Heart right ventricle (tissue), 16 donors: ENCODE results near the gene CSRP1. TPM values are rescaled to one million over a fixed set of nuclear protein-coding genes. Genes with fewer than 3 reads are reported as not detected.

Source experiments
- ATAC-seq, 8 donors: fragments of 200-7000 bp; cut with Tn5 transposase; one replicate each; pipeline ENCODE4 v1.9.1; 2020; ENCODE audit warnings: mild to moderate bottlenecking in 8 of 8, moderate library complexity in 8 of 8, moderate number of reproducible peaks in 1 of 8
- DNase-seq, 2 donors: peaks; one replicate each; pipeline ENCODE4 v3.0.0-alpha.2; 2020
- H3K27ac ChIP-seq, 10 donors: fragments of 200-600 bp; sonication (generic) in 2 of 10; one replicate each; pipeline versions ENCODE4 v1.5.0 to v1.8.0; 2020 to 2022; ENCODE audit warnings: mild to moderate bottlenecking in 3 of 10
- H3K27me3 ChIP-seq, 7 donors: fragments of 200-600 bp; one replicate each; pipeline ENCODE4 v1.8.0; 2021 to 2022; ENCODE audit warnings: mild to moderate bottlenecking in 2 of 7
- H3K36me3 ChIP-seq, 9 donors: fragments of 200-600 bp; sonication (generic) in 1 of 9; one replicate each; pipeline versions ENCODE4 v1.5.0 to v1.8.0; 2020 to 2022; ENCODE audit warnings: mild to moderate bottlenecking in 2 of 9
- H3K4me1 ChIP-seq, 9 donors: fragments of 200-600 bp; sonication (generic) in 1 of 9; one replicate each; pipeline versions ENCODE4 v1.5.0 to v1.8.0; 2020 to 2022; ENCODE audit warnings: mild to moderate bottlenecking in 4 of 9
- H3K4me3 ChIP-seq, 10 donors: fragments of 200-600 bp; sonication (generic) in 2 of 10; one replicate each; pipeline versions ENCODE4 v1.5.0 to v1.8.0; 2020 to 2022; ENCODE audit warnings: mild to moderate bottlenecking in 7 of 10, moderate library complexity in 2 of 10
- H3K9me3 ChIP-seq, 11 donors: fragments of 200-600 bp in 10 of 11; sonication (generic) in 2 of 11; one replicate each; pipeline versions ENCODE4 v1.5.0 to v1.8.0; 2013 to 2022; ENCODE audit warnings: mild to moderate bottlenecking in 2 of 11, control low read depth in 1 of 11, moderate library complexity in 1 of 11
- CTCF ChIP-seq, 9 donors: fragments of 200-600 bp; sonication (generic) in 2 of 9; IDR thresholded peaks; one replicate each; pipeline versions ENCODE4 v1.5.0 to v1.8.0; 2021 to 2022; ENCODE audit warnings: antibody characterized with exemption in 9 of 9, mild to moderate bottlenecking in 5 of 9, moderate library complexity in 1 of 9
- WGBS, 2 donors: extraction: QIAGEN DNeasy Blood & Tissue Kit; methylation state at CpG; one replicate each; pipeline ENCODE4 v1.1.7; 2013; ENCODE audit warnings: inconsistent platforms in 1 of 2; 5-methylcytosine and 5-hydroxymethylcytosine counted together
- intact Hi-C, 10 donors: fragments of 100-400 bp; cut with DNase I; formaldehyde crosslinking; loops; one replicate each; pipeline versions ENCODE4 v1.11.1 to v1.14.2; 2022
- polyA plus RNA-seq, 2 donors: library from polyadenylated mRNA; stranded (reverse); fragments of 200-250 nt; gene quantifications; one replicate each; pipeline ENCODE4 v1.2.3, GENCODE V29; 2013
- total RNA-seq, 10 donors: library from RNA; stranded (reverse); fragmentation: NEBNext Ultra II Directional in 3 of 10; extraction: Animal tissue kit (Norgen Biotek cat#: 25700) in 3 of 10; gene quantifications; one replicate each; pipeline versions ENCODE4 v1.2.1 to v1.2.4, GENCODE V29; 2021 to 2023
- donor health status: Arrhythmogenic right ventricular cardiomyopathy.
- donor health status: ischemic (EF 13 %, LVEDD 7.1; RV severe dilation, severe dysfunction).
- donor health status: healthy with polysubstance abuse.
- donor health status: DM: no; HTN: yes; CAD: no.
- donor health status: DM: no; HTN: no; CAD: no.
- donor health status: ischemic (EF 25% LVEDD 6.9; RV normal size, moderate dysfunction).
- donor health status: ischemic (EF 25% LVEDD 5.7; RV mildly dilated, moderate dysfunction).
- donor health status: healthy.
- donor health status: DM: yes; HTN: yes; CAD: no.
- donor health status: Ischemic cardiomyopathy.
- donor health status: ischemic (EF 35%, LVEDD 5.7; RV mildly dilated, moderate dysfunction).
- donor health status: nonischemic (EF 11% LVEDD 7.7; RV severe dilation, severe dysfunction).
- donor health status: DM: yes; HTN: yes; CAD: no.
- donor health status: PGD.
- donor health status: ischemic (EF 29% LVEDD 5.4; RV normal size, mild dysfunction).
- donor health status: nonischemic (EF 23%, LVEDD 6.1; RV moderate dilation, normal function).

Gene CSRP1
- total and polyA plus RNA-seq, 12 donors: 48.1 to 104 (median 67.7) TPM

DNA sequence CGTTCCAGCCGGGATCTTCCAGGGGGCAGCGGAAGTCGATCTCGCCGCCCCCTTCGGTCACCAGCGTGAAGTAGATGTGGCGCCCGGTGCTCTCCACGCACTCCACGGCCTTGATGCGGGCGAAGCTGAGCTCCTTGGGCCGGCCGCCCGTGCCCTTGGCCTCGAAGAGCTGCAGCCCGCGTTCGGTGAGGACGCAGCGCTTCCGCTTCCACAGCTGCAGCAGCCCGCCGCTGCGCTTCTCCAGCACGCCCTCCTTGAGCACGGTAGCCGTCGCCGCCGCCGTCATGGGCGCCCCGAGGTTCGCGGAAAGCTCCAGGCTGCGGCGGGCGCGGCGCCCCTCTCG, 38.5 kb downstream of the CSRP1 start:
- H3K4me3 ChIP-seq: peak overlapping the region; percentile 65 to 99 (median 84)
- peaks cover 0 to 41% (median 24%) of the 10 kb centered on the region in 9 donors for H3K4me1 ChIP-seq
- peaks cover 0 to 26% (median 19%) of the 10 kb centered on the region in 9 donors for H3K36me3 ChIP-seq
- DNase-seq (peak in 1 of 2 donors; percentile 57), ATAC-seq (peak in 7 of 8 donors; percentile 9 to 43 (median 32))
- H3K9me3 ChIP-seq: no peaks in the 10 kb centered on the region
- peak overlapping the region; percentile 84 to 97 (median 94) for H3K27ac ChIP-seq
- TF ChIP-seq CTCF (IDR thresholded peaks at IDR 0.05): no peak
- intact Hi-C loops: loop anchor here in 1 of 10 donors (2.0 kb wide), 1 partner anchor 18 kb away; no protein-coding TSS in a partner anchor
- peaks cover 0 to 25% (median 0%) of the 10 kb centered on the region in 7 donors for H3K27me3 ChIP-seq
- 1% methylated on average over 40 to 44 of the region's 44 CpGs for WGBS, 2 donors

GRCh38 chr1:201466492-201466891, 40.4 kb downstream of the CSRP1 start:
- Histone ChIP-seq H3K4me1 (peaks cover 3 to 57% (median 34%) of the 10 kb centered on the region in 9 donors), H3K27ac (peak overlapping the region in 8 of 10 donors; percentile 10 to 95 (median 53)), H3K36me3 (peaks cover 0 to 26% (median 19%) of the 10 kb centered on the region in 9 donors), H3K27me3 (peaks cover 0 to 25% (median 0%) of the 10 kb centered on the region in 7 donors), H3K9me3 (no peaks in the 10 kb centered on the region), H3K4me3 (peak overlapping the region in 9 of 10 donors; percentile 65 to 99 (median 87))
- DNase-seq (no peak), ATAC-seq (no peak)
- no peak for TF ChIP-seq CTCF (IDR thresholded peaks at IDR 0.05)
- WGBS, 2 donors: 78 to 88% methylated on average over 3 of the region's 3 CpGs
- intact Hi-C loops: no loop called here

DNA sequence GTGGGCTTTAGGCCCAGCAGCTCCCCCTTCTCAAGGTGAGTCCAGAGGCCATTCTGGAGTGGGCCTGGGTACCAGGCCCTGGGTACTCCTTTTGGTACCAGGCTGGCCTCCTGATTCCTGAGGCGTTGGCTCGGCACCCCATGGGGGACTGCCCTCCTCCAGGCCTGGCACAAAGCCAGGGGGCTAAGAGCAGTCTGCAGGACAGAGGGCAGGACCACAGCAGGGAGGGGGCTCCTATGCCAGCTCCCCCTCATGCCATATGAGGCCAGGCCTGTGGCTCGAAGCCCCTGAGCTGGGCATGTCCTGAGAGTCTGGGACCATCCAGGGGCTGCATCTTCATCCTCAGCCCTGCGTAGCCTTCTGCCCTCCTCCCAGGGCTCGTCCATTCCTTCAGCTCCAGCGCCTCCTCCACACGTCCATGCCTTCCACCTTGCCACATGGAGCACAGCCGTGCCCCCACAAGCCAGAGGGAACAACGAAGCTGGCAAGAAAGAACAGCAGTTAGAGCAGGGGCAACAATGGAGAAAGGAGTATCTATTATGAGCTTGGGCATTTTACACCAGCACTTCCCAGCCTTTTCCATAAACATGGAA, 41.1 kb downstream of the CSRP1 start:
- H3K27ac ChIP-seq: peak overlapping the region in 6 of 10 donors; percentile 10 to 95 (median 50)

DNA sequence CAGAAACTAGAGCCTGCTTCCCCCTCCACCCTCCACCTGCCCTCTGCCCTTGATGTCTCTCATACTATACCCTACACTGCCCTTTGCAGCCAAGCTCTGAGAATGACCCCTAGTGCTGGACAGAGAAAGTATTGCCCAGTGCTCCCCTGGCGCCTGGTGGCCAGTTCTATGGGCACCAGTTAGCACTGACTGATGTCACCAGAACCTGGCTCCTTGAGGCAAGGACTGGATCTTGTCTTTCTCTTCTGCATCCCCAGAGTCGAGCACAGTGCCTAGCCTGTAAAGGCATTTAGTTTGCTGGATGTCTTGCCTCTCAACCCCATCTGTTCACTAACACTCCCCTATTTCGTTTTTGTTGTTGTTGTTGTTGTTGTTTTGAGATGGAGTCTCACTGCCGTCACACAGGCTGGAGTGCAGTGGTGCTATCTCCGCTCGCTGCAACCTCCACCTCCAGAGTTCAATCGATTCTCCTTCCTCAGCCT, 43.8 kb downstream of the CSRP1 start:
- intact Hi-C loops: no loop called here
- no peaks in the 10 kb centered on the region for H3K27me3 ChIP-seq
- peaks cover 3 to 58% (median 39%) of the 10 kb centered on the region in 9 donors for H3K4me1 ChIP-seq
- ATAC-seq (peak in 5 of 8 donors; percentile 7 to 38 (median 18)), DNase-seq (no peak)
- WGBS, 2 donors: 84 to 85% methylated on average over 7 of the region's 7 CpGs
- peak in 6 of 9 donors; percentile 16 to 45 (median 26) for TF ChIP-seq CTCF (IDR thresholded peaks at IDR 0.05)
- peak overlapping the region in 6 of 10 donors; percentile 54 to 80 (median 74) for H3K27ac ChIP-seq
- H3K36me3 ChIP-seq: peaks cover 0 to 26% (median 19%) of the 10 kb centered on the region in 9 donors
- no peaks in the 10 kb centered on the region for H3K9me3 ChIP-seq
- H3K4me3 ChIP-seq: no peak overlapping the region

More for the DNA sequence above, 41.1 kb downstream of the CSRP1 start:
- TF ChIP-seq CTCF (IDR thresholded peaks at IDR 0.05): no peak
- intact Hi-C loops: no loop called here
- Histone ChIP-seq H3K4me1 (peaks cover 3 to 63% (median 41%) of the 10 kb centered on the region in 9 donors), H3K9me3 (no peaks in the 10 kb centered on the region), H3K4me3 (peak overlapping the region in 6 of 10 donors; percentile 69 to 98 (median 88)), H3K36me3 (peaks cover 0 to 26% (median 19%) of the 10 kb centered on the region in 9 donors), H3K27me3 (peaks cover 0 to 25% (median 0%) of the 10 kb centered on the region in 7 donors)
- ATAC-seq (no peak), DNase-seq (no peak)
- WGBS, 2 donors: 92 to 94% methylated on average over 9 of the region's 9 CpGs
